Mesothelial cell of epicardium (in vitro differentiated cells): Measurements from ENCODE around the gene EIF4E2. TPM values are rescaled to one million over a fixed set of nuclear protein-coding genes. Genes with fewer than 3 reads are reported as not detected.
"Not testable (repeated sequence)": the region's sequence is repeated elsewhere in the genome, so short reads cannot be mapped to it uniquely, and the experiment has no call there.

ENCODE experiments used
- DNase-seq, 2 experiments: peaks; one replicate each; pipeline ENCODE4 v3.0.0; 2021; ENCODE audit warnings: low spot score in 2 of 2; ENCODE audit not compliant: unreplicated experiment in 2 of 2
- H3K27ac Mint-ChIP-seq: 2 replicates; pipeline ENCODE4 v1.8.0; 2021; ENCODE audit warnings: mixed read lengths
- H3K27me3 Mint-ChIP-seq: 2 replicates; pipeline ENCODE4 v1.8.0; 2021; ENCODE audit warnings: low read depth, mixed read lengths
- H3K36me3 Mint-ChIP-seq: 2 replicates; pipeline ENCODE4 v1.8.0; 2021; ENCODE audit warnings: mixed read lengths
- H3K4me1 Mint-ChIP-seq: 2 replicates; pipeline ENCODE4 v1.8.0; 2021; ENCODE audit warnings: mixed read lengths
- H3K4me3 Mint-ChIP-seq: 2 replicates; pipeline ENCODE4 v1.8.0; 2021; ENCODE audit warnings: mild to moderate bottlenecking, moderate library complexity, mixed read lengths
- H3K9me3 Mint-ChIP-seq: 2 replicates; pipeline ENCODE4 v1.8.0; 2021; ENCODE audit warnings: mixed read lengths
- total RNA-seq: library from RNA; stranded (reverse); gene quantifications from 3 replicates; pipeline ENCODE4 v1.2.1, GENCODE V29; 2021
- TF ChIP-seq, protein P1 (sequence below): fragments of 200-600 bp; sonication (generic); IDR thresholded peaks from one replicate; pipeline ENCODE4 v1.5.0; 2021; ENCODE audit warnings: antibody characterized with exemption; ENCODE audit not compliant: unreplicated experiment

EIF4E2 gene
- total RNA-seq, 1 donor from 2014 or later: 72.5 TPM

DNA sequence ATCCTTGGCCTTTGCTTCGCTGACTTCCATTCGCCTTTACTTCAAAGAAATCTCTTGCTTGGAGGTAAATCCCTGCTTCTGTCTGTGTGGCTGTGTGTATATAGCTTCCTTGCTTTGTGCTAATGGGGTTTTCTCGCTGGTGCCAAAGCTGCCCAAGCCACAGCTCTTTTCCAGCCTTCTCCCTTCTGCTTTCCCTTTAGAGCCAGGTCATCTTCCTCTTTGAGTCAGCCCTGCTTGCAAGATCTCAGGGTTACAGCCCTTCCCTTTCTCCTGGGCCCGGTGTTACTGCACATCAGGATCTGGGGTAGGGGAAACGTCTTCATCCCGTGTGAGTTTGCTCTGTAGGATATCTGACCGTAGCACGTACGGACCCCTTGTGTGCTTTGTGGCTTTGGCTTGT is 19.1 kb downstream of the EIF4E2 start:
- Mint-ChIP-seq H3K36me3 (peaks cover 44% of the 10 kb centered on the region), H3K4me3 (no peak overlapping the region), H3K4me1 (peaks cover 5% of the 10 kb centered on the region), H3K27me3 (no peaks in the 10 kb centered on the region), H3K9me3 (no peaks in the 10 kb centered on the region), H3K27ac (no peak overlapping the region)
- TF ChIP-seq, protein P1, sequence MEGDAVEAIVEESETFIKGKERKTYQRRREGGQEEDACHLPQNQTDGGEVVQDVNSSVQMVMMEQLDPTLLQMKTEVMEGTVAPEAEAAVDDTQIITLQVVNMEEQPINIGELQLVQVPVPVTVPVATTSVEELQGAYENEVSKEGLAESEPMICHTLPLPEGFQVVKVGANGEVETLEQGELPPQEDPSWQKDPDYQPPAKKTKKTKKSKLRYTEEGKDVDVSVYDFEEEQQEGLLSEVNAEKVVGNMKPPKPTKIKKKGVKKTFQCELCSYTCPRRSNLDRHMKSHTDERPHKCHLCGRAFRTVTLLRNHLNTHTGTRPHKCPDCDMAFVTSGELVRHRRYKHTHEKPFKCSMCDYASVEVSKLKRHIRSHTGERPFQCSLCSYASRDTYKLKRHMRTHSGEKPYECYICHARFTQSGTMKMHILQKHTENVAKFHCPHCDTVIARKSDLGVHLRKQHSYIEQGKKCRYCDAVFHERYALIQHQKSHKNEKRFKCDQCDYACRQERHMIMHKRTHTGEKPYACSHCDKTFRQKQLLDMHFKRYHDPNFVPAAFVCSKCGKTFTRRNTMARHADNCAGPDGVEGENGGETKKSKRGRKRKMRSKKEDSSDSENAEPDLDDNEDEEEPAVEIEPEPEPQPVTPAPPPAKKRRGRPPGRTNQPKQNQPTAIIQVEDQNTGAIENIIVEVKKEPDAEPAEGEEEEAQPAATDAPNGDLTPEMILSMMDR: no peak
- no peak for DNase-seq

DNA sequence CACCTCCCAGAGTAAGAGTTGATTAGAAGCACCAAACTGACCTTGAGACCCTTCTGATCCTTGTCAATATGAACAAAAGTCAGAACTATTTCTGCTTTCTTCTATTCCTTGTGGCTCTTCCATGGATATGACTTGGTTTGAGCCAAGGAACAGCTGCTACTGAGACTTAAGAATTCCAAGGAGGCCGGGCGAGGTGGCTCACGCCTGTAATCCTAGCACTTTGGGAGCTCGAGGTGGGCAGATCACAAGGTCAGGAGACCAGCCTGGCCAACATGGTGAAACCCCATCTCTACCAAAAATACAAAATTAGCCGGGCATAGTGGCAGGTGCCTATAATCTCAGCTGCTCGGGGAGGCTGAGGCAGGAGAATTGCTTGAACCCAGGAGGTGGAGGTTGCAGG is 20.0 kb downstream of the EIF4E2 start:
- Mint-ChIP-seq H3K36me3 (peaks cover 40% of the 10 kb centered on the region), H3K27ac (peak overlapping the region; percentile 50)
- not testable (repeated sequence) for H3K9me3 Mint-ChIP-seq, H3K4me3 Mint-ChIP-seq, H3K4me1 Mint-ChIP-seq, DNase-seq, H3K27me3 Mint-ChIP-seq

DNA sequence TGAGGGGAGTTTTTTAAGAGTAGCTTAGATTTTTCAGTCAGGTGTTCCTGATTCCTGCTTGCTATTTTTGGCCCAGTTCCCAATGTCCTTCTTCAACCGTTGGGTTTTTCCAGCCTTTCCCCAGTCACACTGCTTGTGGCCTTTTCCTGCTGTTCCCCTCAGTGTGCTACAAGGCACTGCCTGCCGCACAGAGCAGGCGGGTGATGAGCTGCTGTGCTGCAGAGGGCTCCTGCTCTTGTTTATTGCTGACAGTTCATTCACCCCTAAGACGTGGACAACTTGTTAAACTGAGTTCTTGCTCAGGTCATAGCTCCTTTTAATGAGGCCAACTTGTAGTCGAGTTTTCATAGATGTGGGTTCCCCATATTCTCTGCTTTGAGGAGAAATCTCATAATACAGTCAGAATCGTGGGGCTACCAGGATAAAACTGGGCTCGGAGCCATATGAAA is 20.6 kb downstream of the EIF4E2 start:
- H3K4me3 Mint-ChIP-seq: no peak overlapping the region
- DNase-seq: no peak
- no peaks in the 10 kb centered on the region for H3K9me3 Mint-ChIP-seq
- peaks cover 5% of the 10 kb centered on the region for H3K4me1 Mint-ChIP-seq
- TF ChIP-seq, protein P1: no peak
- no peaks in the 10 kb centered on the region for H3K27me3 Mint-ChIP-seq
- H3K27ac Mint-ChIP-seq: peak overlapping the region; percentile 54
- H3K36me3 Mint-ChIP-seq: peaks cover 37% of the 10 kb centered on the region

DNA sequence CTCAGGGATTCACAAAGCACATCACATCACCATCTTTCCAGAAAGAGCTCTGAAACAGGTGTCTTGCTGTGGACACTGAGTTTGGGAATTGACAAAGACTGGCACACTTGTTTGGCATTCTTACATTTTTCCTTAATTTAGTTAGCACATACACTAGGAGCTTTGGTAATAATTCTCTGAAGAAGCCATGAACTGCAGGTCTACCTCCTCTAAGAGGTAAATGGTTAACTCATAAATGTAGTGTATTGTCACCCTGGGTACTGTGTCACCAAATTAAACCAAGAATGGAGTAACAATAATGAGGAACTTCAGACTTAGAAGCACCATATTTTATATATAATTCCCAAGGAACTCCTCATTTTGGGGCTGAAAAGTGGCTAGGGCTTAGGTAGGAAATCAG is 22.6 kb downstream of the EIF4E2 start:
- Mint-ChIP-seq H3K36me3 (peaks cover 26% of the 10 kb centered on the region), H3K4me1 (peaks cover 5% of the 10 kb centered on the region), H3K27ac (no peak overlapping the region)

DNA sequence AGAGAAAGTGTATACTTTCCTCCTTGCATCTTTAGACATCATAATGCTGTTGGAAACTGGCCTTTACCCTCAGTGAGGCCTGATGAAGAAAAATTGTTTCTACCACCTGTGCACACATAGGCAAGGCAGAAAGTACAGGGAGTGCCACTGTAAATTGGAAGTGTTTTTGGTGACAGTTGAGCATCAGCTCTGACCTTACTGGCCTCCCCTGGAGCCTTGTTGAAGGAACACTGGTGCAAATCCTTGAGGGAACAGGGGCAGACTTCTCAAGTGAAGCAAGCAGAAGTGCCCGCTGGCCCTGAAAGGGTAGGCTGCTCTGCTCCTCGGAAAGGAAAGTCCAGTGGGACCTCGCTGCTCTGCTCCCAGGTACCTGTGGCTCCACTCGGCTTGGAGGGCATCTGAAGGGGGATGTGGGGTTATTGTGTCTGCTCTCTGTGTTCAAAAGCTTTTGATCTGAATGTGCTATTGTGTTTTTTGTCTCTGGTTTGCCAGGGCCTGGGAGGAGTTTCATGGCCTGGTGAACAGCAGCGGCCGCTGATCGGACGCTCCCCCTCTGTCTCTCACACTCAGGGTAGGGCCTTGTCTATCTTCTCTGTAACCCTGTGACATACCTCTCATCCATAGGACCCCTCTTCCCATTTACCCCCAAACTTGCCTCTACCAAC is 23.4 kb downstream of the EIF4E2 start:
- Mint-ChIP-seq H3K9me3 (no peaks in the 10 kb centered on the region), H3K4me3 (no peak overlapping the region), H3K27ac (no peak overlapping the region), H3K4me1 (peaks cover 5% of the 10 kb centered on the region), H3K27me3 (no peaks in the 10 kb centered on the region), H3K36me3 (peaks cover 26% of the 10 kb centered on the region)
- TF ChIP-seq, protein P1: no peak
- no peak for DNase-seq

More for the DNA sequence above, 22.6 kb downstream of the EIF4E2 start:
- no peaks in the 10 kb centered on the region for H3K9me3 Mint-ChIP-seq
- no peaks in the 10 kb centered on the region for H3K27me3 Mint-ChIP-seq
- TF ChIP-seq, protein P1: no peak
- DNase-seq: no peak
- H3K4me3 Mint-ChIP-seq: no peak overlapping the region

DNA sequence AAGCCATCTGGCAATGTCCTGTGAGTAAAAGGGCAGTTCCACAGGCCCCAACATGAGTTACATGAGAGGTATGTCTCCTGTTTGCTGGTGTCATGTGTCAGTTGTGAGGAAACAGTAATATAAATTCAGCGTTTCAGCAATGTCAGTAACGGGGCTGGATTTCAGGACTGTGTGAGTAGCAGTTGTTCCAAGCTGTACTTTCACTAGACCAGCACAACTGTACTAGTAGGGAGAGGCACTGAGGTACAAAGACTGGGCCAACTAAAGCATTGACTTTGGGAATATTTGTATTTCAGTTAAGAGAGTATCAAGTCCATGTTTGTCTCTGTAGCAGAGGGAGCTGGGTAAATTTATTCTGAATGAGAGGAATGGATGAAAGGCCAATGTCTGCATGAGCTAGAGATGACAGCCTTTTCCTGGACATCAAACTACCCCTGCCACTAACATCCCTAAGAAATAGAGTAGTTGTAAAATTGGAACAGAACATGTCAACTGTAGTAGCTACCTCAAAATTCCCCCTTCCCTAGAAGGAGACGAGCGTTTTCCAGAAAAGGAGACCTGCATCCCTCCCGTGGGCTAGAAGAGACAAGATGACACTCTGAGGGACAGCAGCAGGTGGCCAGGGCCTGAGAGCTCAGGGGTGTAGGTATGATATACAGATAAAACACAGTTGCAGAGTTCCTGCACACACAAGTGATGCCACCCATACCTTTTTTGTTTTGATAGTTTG is 24.4 kb downstream of the EIF4E2 start:
- Mint-ChIP-seq H3K9me3 (no peaks in the 10 kb centered on the region), H3K27me3 (no peaks in the 10 kb centered on the region), H3K27ac (no peak overlapping the region), H3K36me3 (peaks cover 19% of the 10 kb centered on the region), H3K4me3 (no peak overlapping the region), H3K4me1 (peaks cover 5% of the 10 kb centered on the region)
- TF ChIP-seq, protein P1: no peak
- no peak for DNase-seq
